ENCODE measurements around the gene NMNAT3. TPM values are rescaled to one million over a fixed set of nuclear protein-coding genes. Genes with fewer than 3 reads are reported as not detected.

Gene NMNAT3
- total RNA-seq, 1 donor from 2014 or later = 2.5 TPM

GRCh38 chr3:139687431-139687830 lies 9.7 kb upstream of the NMNAT3 start:
- Mint-ChIP-seq H3K9me3 (ENCODE audit: unreplicated experiment) (peaks cover 5% of the 10 kb centered on the region), H3K27ac (ENCODE audit: unreplicated experiment) (no peak overlapping the region), H3K27me3 (ENCODE audit: unreplicated experiment) (peaks cover 74% of the 10 kb centered on the region), H3K4me1 (ENCODE audit: unreplicated experiment) (no peaks in the 10 kb centered on the region), H3K36me3 (ENCODE audit: unreplicated experiment) (no peaks in the 10 kb centered on the region), H3K4me3 (ENCODE audit: unreplicated experiment) (no peak overlapping the region)
- TF ChIP-seq CTCF (IDR thresholded peaks at IDR 0.05) = no peak
- DNase-seq (ENCODE audit: extremely low spot score, unreplicated experiment) = no peak

- no peak overlapping the region for H3K4me3 Mint-ChIP-seq (ENCODE audit: unreplicated experiment)
- peaks cover 5% of the 10 kb centered on the region for H3K9me3 Mint-ChIP-seq (ENCODE audit: unreplicated experiment)
- DNase-seq (ENCODE audit: extremely low spot score, unreplicated experiment) = no peak
- no peaks in the 10 kb centered on the region for H3K36me3 Mint-ChIP-seq (ENCODE audit: unreplicated experiment)
- TF ChIP-seq CTCF (IDR thresholded peaks at IDR 0.05) = no peak
- H3K27me3 Mint-ChIP-seq (ENCODE audit: unreplicated experiment) = peaks cover 74% of the 10 kb centered on the region
- no peak overlapping the region for H3K27ac Mint-ChIP-seq (ENCODE audit: unreplicated experiment)
- H3K4me1 Mint-ChIP-seq (ENCODE audit: unreplicated experiment) = no peaks in the 10 kb centered on the region
Observed at GRCh38 chr3:139686624-139687023, 8.9 kb upstream of the NMNAT3 start.

GRCh38 chr3:139686206-139686605 lies 8.4 kb upstream of the NMNAT3 start:
- DNase-seq (ENCODE audit: extremely low spot score, unreplicated experiment) = no peak
- Mint-ChIP-seq H3K27ac (ENCODE audit: unreplicated experiment) (no peak overlapping the region), H3K9me3 (ENCODE audit: unreplicated experiment) (peaks cover 5% of the 10 kb centered on the region), H3K27me3 (ENCODE audit: unreplicated experiment) (peaks cover 74% of the 10 kb centered on the region), H3K36me3 (ENCODE audit: unreplicated experiment) (no peaks in the 10 kb centered on the region), H3K4me1 (ENCODE audit: unreplicated experiment) (no peaks in the 10 kb centered on the region), H3K4me3 (ENCODE audit: unreplicated experiment) (no peak overlapping the region)
- no peak for TF ChIP-seq CTCF (IDR thresholded peaks at IDR 0.05)

- H3K4me1 Mint-ChIP-seq (ENCODE audit: unreplicated experiment) = no peaks in the 10 kb centered on the region
- DNase-seq (ENCODE audit: extremely low spot score, unreplicated experiment) = no peak
- peaks cover 3% of the 10 kb centered on the region for H3K9me3 Mint-ChIP-seq (ENCODE audit: unreplicated experiment)
- TF ChIP-seq CTCF (IDR thresholded peaks at IDR 0.05) = no peak
- H3K36me3 Mint-ChIP-seq (ENCODE audit: unreplicated experiment) = no peaks in the 10 kb centered on the region
- no peak overlapping the region for H3K4me3 Mint-ChIP-seq (ENCODE audit: unreplicated experiment)
- H3K27ac Mint-ChIP-seq (ENCODE audit: unreplicated experiment) = no peak overlapping the region
- H3K27me3 Mint-ChIP-seq (ENCODE audit: unreplicated experiment) = peaks cover 48% of the 10 kb centered on the region
Observed at GRCh38 chr3:139679220-139679775, 1.5 kb upstream of the NMNAT3 start.

GRCh38 chr3:139676632-139677387 lies 962 bp downstream of the NMNAT3 start:
- H3K9me3 Mint-ChIP-seq (ENCODE audit: unreplicated experiment) = no peaks in the 10 kb centered on the region
- no peak overlapping the region for H3K27ac Mint-ChIP-seq (ENCODE audit: unreplicated experiment)
- peaks cover 55% of the 10 kb centered on the region for H3K27me3 Mint-ChIP-seq (ENCODE audit: unreplicated experiment)
- TF ChIP-seq CTCF (IDR thresholded peaks at IDR 0.05) = no peak
- H3K4me1 Mint-ChIP-seq (ENCODE audit: unreplicated experiment) = no peaks in the 10 kb centered on the region
- no peaks in the 10 kb centered on the region for H3K36me3 Mint-ChIP-seq (ENCODE audit: unreplicated experiment)
- peak overlapping the region; percentile 39 for H3K4me3 Mint-ChIP-seq (ENCODE audit: unreplicated experiment)
- DNase-seq (ENCODE audit: extremely low spot score, unreplicated experiment) = no peak

Measured in osteocyte (in vitro differentiated cells).